ENCODE data around the gene DOCK4. TPM values are rescaled to one million over a fixed set of nuclear protein-coding genes. Genes with fewer than 3 reads are reported as not detected.

DOCK4 gene
- total and polyA plus RNA-seq, 4 donors = 7.2 to 48.9 (median 12.8) TPM

DNA sequence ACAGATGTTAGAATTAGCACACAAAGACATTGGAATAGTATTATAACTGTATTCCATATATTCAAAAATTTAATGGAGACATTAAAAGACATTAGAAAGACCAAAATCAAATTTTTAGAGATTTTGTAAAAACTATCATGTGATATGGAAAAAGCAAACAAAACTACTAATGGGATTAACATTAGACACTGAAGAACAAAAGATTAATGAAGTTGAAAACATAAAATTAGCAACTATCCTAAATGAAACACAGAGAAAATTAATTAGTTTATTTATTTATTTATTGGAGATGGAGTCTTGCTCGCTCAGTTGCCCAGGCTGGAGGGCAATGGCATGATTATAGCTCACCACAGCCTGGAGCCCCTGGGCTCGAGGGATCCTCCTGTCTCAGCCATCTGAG is 158.8 kb downstream of the DOCK4 start:
- Histone ChIP-seq H3K4me3 (ENCODE audit: low read depth in 1 of 3, low read length in 3 of 3) (no peak overlapping the region), H3K27ac (ENCODE audit: low read depth in 1 of 2, low read length in 2 of 2) (no peak overlapping the region), H3K4me1 (ENCODE audit: control insufficient read depth in 4 of 4, insufficient read depth in 4 of 4, low read length in 3 of 4) (peaks cover 0 to 17% (median 8%) of the 10 kb centered on the region in 4 donors), H3K9ac (ENCODE audit: low read depth in 1 of 2, low read length in 2 of 2) (no peak overlapping the region), H3K27me3 (ENCODE audit: control insufficient read depth in 4 of 4, insufficient read depth in 4 of 4, low read length in 3 of 4) (no peaks in the 10 kb centered on the region), H3K36me3 (ENCODE audit: control insufficient read depth in 4 of 4, insufficient read depth in 3 of 4, low read depth in 1 of 4, low read length in 3 of 4) (no peaks in the 10 kb centered on the region), H3K9me3 (ENCODE audit: control insufficient read depth in 4 of 4, low read length in 3 of 4) (peaks cover 0 to 1% (median 0%) of the 10 kb centered on the region in 4 donors)
- 95% methylated on average over 2 of the region's 2 CpGs for WGBS
- TF ChIP-seq, protein P1, sequence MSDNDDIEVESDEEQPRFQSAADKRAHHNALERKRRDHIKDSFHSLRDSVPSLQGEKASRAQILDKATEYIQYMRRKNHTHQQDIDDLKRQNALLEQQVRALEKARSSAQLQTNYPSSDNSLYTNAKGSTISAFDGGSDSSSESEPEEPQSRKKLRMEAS (IDR thresholded peaks at IDR 0.05) = no peak
- TF ChIP-seq, protein P2, sequence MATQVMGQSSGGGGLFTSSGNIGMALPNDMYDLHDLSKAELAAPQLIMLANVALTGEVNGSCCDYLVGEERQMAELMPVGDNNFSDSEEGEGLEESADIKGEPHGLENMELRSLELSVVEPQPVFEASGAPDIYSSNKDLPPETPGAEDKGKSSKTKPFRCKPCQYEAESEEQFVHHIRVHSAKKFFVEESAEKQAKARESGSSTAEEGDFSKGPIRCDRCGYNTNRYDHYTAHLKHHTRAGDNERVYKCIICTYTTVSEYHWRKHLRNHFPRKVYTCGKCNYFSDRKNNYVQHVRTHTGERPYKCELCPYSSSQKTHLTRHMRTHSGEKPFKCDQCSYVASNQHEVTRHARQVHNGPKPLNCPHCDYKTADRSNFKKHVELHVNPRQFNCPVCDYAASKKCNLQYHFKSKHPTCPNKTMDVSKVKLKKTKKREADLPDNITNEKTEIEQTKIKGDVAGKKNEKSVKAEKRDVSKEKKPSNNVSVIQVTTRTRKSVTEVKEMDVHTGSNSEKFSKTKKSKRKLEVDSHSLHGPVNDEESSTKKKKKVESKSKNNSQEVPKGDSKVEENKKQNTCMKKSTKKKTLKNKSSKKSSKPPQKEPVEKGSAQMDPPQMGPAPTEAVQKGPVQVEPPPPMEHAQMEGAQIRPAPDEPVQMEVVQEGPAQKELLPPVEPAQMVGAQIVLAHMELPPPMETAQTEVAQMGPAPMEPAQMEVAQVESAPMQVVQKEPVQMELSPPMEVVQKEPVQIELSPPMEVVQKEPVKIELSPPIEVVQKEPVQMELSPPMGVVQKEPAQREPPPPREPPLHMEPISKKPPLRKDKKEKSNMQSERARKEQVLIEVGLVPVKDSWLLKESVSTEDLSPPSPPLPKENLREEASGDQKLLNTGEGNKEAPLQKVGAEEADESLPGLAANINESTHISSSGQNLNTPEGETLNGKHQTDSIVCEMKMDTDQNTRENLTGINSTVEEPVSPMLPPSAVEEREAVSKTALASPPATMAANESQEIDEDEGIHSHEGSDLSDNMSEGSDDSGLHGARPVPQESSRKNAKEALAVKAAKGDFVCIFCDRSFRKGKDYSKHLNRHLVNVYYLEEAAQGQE (IDR thresholded peaks at IDR 0.05) = no peak
- TF ChIP-seq, protein P3, sequence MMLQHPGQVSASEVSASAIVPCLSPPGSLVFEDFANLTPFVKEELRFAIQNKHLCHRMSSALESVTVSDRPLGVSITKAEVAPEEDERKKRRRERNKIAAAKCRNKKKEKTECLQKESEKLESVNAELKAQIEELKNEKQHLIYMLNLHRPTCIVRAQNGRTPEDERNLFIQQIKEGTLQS (IDR thresholded peaks at IDR 0.05) = no peak
- no peak for TF ChIP-seq TAF1 (conservative IDR thresholded peaks at IDR 0.05)
- no peak for TF ChIP-seq HNF4G (IDR thresholded peaks at IDR 0.05)
- TF ChIP-seq RAD21 (IDR thresholded peaks at IDR 0.05) = no peak
- TF ChIP-seq SP1 (IDR thresholded peaks at IDR 0.05) = no peak
- TF ChIP-seq FOXA1 (IDR thresholded peaks at IDR 0.05) = no peak
- TF ChIP-seq JUND (IDR thresholded peaks at IDR 0.05) = no peak
- DNase-seq (ENCODE audit: low spot score) = no peak

DNA sequence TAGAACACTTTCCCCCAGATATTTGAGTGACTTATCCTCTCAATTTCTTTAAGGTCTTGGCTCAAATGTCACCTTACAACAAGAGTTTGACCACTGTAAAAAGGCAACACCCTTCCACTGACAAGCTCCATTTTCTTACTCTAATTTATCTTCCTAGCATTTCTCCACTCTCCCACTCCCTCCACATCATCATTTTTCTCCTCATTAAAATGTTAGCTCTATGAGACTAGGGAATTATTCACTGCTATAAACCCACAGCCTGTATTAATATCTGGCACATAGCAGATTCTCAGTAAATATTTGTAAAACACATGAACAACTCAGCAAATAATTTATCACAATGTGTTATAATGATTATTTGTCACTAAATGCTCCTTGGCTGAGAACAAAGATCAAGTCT is 161.0 kb downstream of the DOCK4 start:
- no peak for DNase-seq (ENCODE audit: low spot score)
- peaks cover 0 to 3% (median 1%) of the 10 kb centered on the region in 4 donors for H3K36me3 ChIP-seq (ENCODE audit: control insufficient read depth in 4 of 4, insufficient read depth in 3 of 4, low read depth in 1 of 4, low read length in 3 of 4)
- H3K4me3 ChIP-seq (ENCODE audit: low read depth in 1 of 3, low read length in 3 of 3) = no peak overlapping the region
- H3K27me3 ChIP-seq (ENCODE audit: control insufficient read depth in 4 of 4, insufficient read depth in 4 of 4, low read length in 3 of 4) = no peaks in the 10 kb centered on the region
- H3K4me1 ChIP-seq (ENCODE audit: control insufficient read depth in 4 of 4, insufficient read depth in 4 of 4, low read length in 3 of 4) = peaks cover 0 to 8% (median 3%) of the 10 kb centered on the region in 4 donors
- TF ChIP-seq HNF4G (IDR thresholded peaks at IDR 0.05) (no peak), FOXA1 (IDR thresholded peaks at IDR 0.05) (no peak), TAF1 (conservative IDR thresholded peaks at IDR 0.05) (no peak), EGR1 (IDR thresholded peaks at IDR 0.05; ENCODE audit: low read depth in 2 of 2) (no peak), SP1 (IDR thresholded peaks at IDR 0.05) (no peak), HNF4A (conservative IDR thresholded peaks at IDR 0.05) (no peak), RXRA (IDR thresholded peaks at IDR 0.05) (no peak), RAD21 (IDR thresholded peaks at IDR 0.05) (no peak), GABPA (IDR thresholded peaks at IDR 0.05 in 1 of 2, conservative IDR thresholded peaks at IDR 0.05 in 1 of 2) (no peak)
- TF ChIP-seq, protein P3 (IDR thresholded peaks at IDR 0.05) = no peak
- TF ChIP-seq, protein P4, sequence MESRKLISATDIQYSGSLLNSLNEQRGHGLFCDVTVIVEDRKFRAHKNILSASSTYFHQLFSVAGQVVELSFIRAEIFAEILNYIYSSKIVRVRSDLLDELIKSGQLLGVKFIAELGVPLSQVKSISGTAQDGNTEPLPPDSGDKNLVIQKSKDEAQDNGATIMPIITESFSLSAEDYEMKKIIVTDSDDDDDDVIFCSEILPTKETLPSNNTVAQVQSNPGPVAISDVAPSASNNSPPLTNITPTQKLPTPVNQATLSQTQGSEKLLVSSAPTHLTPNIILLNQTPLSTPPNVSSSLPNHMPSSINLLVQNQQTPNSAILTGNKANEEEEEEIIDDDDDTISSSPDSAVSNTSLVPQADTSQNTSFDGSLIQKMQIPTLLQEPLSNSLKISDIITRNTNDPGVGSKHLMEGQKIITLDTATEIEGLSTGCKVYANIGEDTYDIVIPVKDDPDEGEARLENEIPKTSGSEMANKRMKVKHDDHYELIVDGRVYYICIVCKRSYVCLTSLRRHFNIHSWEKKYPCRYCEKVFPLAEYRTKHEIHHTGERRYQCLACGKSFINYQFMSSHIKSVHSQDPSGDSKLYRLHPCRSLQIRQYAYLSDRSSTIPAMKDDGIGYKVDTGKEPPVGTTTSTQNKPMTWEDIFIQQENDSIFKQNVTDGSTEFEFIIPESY (IDR thresholded peaks at IDR 0.05) = no peak
- TF ChIP-seq, protein P1 (IDR thresholded peaks at IDR 0.05) = no peak
- TF ChIP-seq, protein P5, sequence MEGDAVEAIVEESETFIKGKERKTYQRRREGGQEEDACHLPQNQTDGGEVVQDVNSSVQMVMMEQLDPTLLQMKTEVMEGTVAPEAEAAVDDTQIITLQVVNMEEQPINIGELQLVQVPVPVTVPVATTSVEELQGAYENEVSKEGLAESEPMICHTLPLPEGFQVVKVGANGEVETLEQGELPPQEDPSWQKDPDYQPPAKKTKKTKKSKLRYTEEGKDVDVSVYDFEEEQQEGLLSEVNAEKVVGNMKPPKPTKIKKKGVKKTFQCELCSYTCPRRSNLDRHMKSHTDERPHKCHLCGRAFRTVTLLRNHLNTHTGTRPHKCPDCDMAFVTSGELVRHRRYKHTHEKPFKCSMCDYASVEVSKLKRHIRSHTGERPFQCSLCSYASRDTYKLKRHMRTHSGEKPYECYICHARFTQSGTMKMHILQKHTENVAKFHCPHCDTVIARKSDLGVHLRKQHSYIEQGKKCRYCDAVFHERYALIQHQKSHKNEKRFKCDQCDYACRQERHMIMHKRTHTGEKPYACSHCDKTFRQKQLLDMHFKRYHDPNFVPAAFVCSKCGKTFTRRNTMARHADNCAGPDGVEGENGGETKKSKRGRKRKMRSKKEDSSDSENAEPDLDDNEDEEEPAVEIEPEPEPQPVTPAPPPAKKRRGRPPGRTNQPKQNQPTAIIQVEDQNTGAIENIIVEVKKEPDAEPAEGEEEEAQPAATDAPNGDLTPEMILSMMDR (IDR thresholded peaks at IDR 0.05; ENCODE audit: low read depth, low read length, missing input control) = no peak
- TF ChIP-seq, protein P2 (IDR thresholded peaks at IDR 0.05) = no peak
- H3K9ac ChIP-seq (ENCODE audit: low read depth in 1 of 2, low read length in 2 of 2) = no peak overlapping the region
- H3K27ac ChIP-seq (ENCODE audit: low read depth in 1 of 2, low read length in 2 of 2) = no peak overlapping the region
- peaks cover 0 to 1% (median 0%) of the 10 kb centered on the region in 4 donors for H3K9me3 ChIP-seq (ENCODE audit: control insufficient read depth in 4 of 4, low read length in 3 of 4)

Measured in liver (tissue), 9 donors.